Neuron (in vitro differentiated cells): ENCODE measurements around the gene UBLCP1.

Experiments used
- H2AFZ ChIP-seq: one replicate; pipeline ENCODE4 v1.6.1; 2013; ENCODE audit warnings: low read depth, mild to moderate bottlenecking, inconsistent platforms, low read length, moderate library complexity
- H3K27me3 ChIP-seq: one replicate; pipeline ENCODE4 v1.6.1; 2013; ENCODE audit warnings: low read length; ENCODE audit not compliant: insufficient read depth
- H3K36me3 ChIP-seq: one replicate; pipeline ENCODE4 v1.6.1; 2013; ENCODE audit warnings: low read length; ENCODE audit not compliant: insufficient read depth
- H3K4me1 ChIP-seq: one replicate; pipeline ENCODE4 v1.6.1; 2013; ENCODE audit warnings: low read length; ENCODE audit not compliant: insufficient read depth
- H3K4me3 ChIP-seq: 2 replicates; pipeline ENCODE4 v1.5.1; 2013; ENCODE audit warnings: mild to moderate bottlenecking, low read length, moderate library complexity
- H3K9me3 ChIP-seq: one replicate; pipeline ENCODE4 v1.6.1; 2013; ENCODE audit warnings: low read length

The UBLCP1 gene

GRCh38 chr5:159303286-159303685, 40.2 kb downstream of the UBLCP1 start:
- H3K4me1 ChIP-seq = no peaks in the 10 kb centered on the region
- H3K4me3 ChIP-seq = no peak overlapping the region
- H3K9me3 ChIP-seq = peaks cover 8% of the 10 kb centered on the region
- no peak overlapping the region for H2AFZ ChIP-seq
- H3K27me3 ChIP-seq = peaks cover 11% of the 10 kb centered on the region
- no peaks in the 10 kb centered on the region for H3K36me3 ChIP-seq

- Histone ChIP-seq H3K36me3 (no peaks in the 10 kb centered on the region), H3K27me3 (peaks cover 26% of the 10 kb centered on the region), H3K4me1 (no peaks in the 10 kb centered on the region), H3K9me3 (peaks cover 4% of the 10 kb centered on the region), H2AFZ (no peak overlapping the region), H3K4me3 (no peak overlapping the region)
Observed at GRCh38 chr5:159304961-159305595, 42.0 kb downstream of the UBLCP1 start.

- Histone ChIP-seq H3K4me3 (no peak overlapping the region), H3K36me3 (no peaks in the 10 kb centered on the region), H3K9me3 (no peaks in the 10 kb centered on the region), H3K27me3 (peaks cover 48% of the 10 kb centered on the region), H3K4me1 (peaks cover 5% of the 10 kb centered on the region), H2AFZ (peak overlapping the region; percentile 57)
Observed at GRCh38 chr5:159309689-159310433, 46.8 kb downstream of the UBLCP1 start.

GRCh38 chr5:159310511-159310910, 47.4 kb downstream of the UBLCP1 start:
- no peak overlapping the region for H3K4me3 ChIP-seq
- peaks cover 43% of the 10 kb centered on the region for H3K27me3 ChIP-seq
- H3K9me3 ChIP-seq = no peaks in the 10 kb centered on the region
- peak overlapping the region; percentile 57 for H2AFZ ChIP-seq
- H3K4me1 ChIP-seq = peaks cover 5% of the 10 kb centered on the region
- no peaks in the 10 kb centered on the region for H3K36me3 ChIP-seq

GRCh38 chr5:159311063-159311462, 48.0 kb downstream of the UBLCP1 start:
- H3K4me1 ChIP-seq = peaks cover 5% of the 10 kb centered on the region
- no peaks in the 10 kb centered on the region for H3K36me3 ChIP-seq
- no peaks in the 10 kb centered on the region for H3K9me3 ChIP-seq
- H3K27me3 ChIP-seq = peaks cover 41% of the 10 kb centered on the region
- H3K4me3 ChIP-seq = no peak overlapping the region
- peak overlapping the region; percentile 57 for H2AFZ ChIP-seq

- Histone ChIP-seq H2AFZ (no peak overlapping the region), H3K27me3 (peaks cover 37% of the 10 kb centered on the region), H3K9me3 (no peaks in the 10 kb centered on the region), H3K4me1 (peaks cover 5% of the 10 kb centered on the region), H3K4me3 (no peak overlapping the region), H3K36me3 (no peaks in the 10 kb centered on the region)
Observed at GRCh38 chr5:159313197-159313596, 50.1 kb downstream of the UBLCP1 start.

- peaks cover 6% of the 10 kb centered on the region for H3K27me3 ChIP-seq
- H2AFZ ChIP-seq = no peak overlapping the region
- H3K4me1 ChIP-seq = no peaks in the 10 kb centered on the region
- H3K4me3 ChIP-seq = no peak overlapping the region
- H3K36me3 ChIP-seq = no peaks in the 10 kb centered on the region
- H3K9me3 ChIP-seq = no peaks in the 10 kb centered on the region
Observed at GRCh38 chr5:159316519-159317383, 53.7 kb downstream of the UBLCP1 start.

- H3K4me3 ChIP-seq = no peak overlapping the region
- H3K36me3 ChIP-seq = no peaks in the 10 kb centered on the region
- H3K4me1 ChIP-seq = no peaks in the 10 kb centered on the region
- no peaks in the 10 kb centered on the region for H3K27me3 ChIP-seq
- no peaks in the 10 kb centered on the region for H3K9me3 ChIP-seq
- H2AFZ ChIP-seq = no peak overlapping the region
Observed at GRCh38 chr5:159317849-159318248, 54.8 kb downstream of the UBLCP1 start.

GRCh38 chr5:159318448-159318847, 55.4 kb downstream of the UBLCP1 start:
- H3K4me1 ChIP-seq = no peaks in the 10 kb centered on the region
- H3K9me3 ChIP-seq = no peaks in the 10 kb centered on the region
- no peaks in the 10 kb centered on the region for H3K27me3 ChIP-seq
- no peaks in the 10 kb centered on the region for H3K36me3 ChIP-seq
- no peak overlapping the region for H3K4me3 ChIP-seq
- H2AFZ ChIP-seq = no peak overlapping the region

- Histone ChIP-seq H3K4me1 (no peaks in the 10 kb centered on the region), H3K4me3 (no peak overlapping the region), H2AFZ (no peak overlapping the region), H3K27me3 (no peaks in the 10 kb centered on the region), H3K36me3 (no peaks in the 10 kb centered on the region), H3K9me3 (no peaks in the 10 kb centered on the region)
Observed at GRCh38 chr5:159319363-159319762, 56.3 kb downstream of the UBLCP1 start.

- Histone ChIP-seq H2AFZ (no peak overlapping the region), H3K4me1 (no peaks in the 10 kb centered on the region), H3K9me3 (no peaks in the 10 kb centered on the region), H3K4me3 (no peak overlapping the region), H3K27me3 (no peaks in the 10 kb centered on the region), H3K36me3 (no peaks in the 10 kb centered on the region)
Observed at GRCh38 chr5:159319832-159320231, 56.7 kb downstream of the UBLCP1 start.

- Histone ChIP-seq H3K4me3 (no peak overlapping the region), H3K4me1 (no peaks in the 10 kb centered on the region), H3K36me3 (no peaks in the 10 kb centered on the region), H3K9me3 (no peaks in the 10 kb centered on the region), H2AFZ (no peak overlapping the region), H3K27me3 (no peaks in the 10 kb centered on the region)
Observed at GRCh38 chr5:159322180-159322579, 59.1 kb downstream of the UBLCP1 start.

GRCh38 chr5:159324102-159324755, 61.1 kb downstream of the UBLCP1 start:
- Histone ChIP-seq H3K4me3 (no peak overlapping the region), H3K36me3 (no peaks in the 10 kb centered on the region), H3K27me3 (peaks cover 8% of the 10 kb centered on the region), H3K9me3 (no peaks in the 10 kb centered on the region), H3K4me1 (no peaks in the 10 kb centered on the region), H2AFZ (no peak overlapping the region)
